NT2/D1 (cell line): ENCODE results near the gene ZNF789.
"Not testable (repeated sequence)": the region's sequence is repeated elsewhere in the genome, so short reads cannot be mapped to it uniquely, and the experiment has no call there.

Experiments used
- DNase-seq: peaks from one replicate; pipeline ENCODE4 v3.0.0-alpha.2; 2011; ENCODE audit warnings: low read depth, low spot score
- H3K27me3 ChIP-seq: 2 replicates; pipeline ENCODE4 v1.6.0; 2011; ENCODE audit warnings: mild to moderate bottlenecking; ENCODE audit not compliant: insufficient read length, insufficient read depth
- H3K36me3 ChIP-seq: 2 replicates; pipeline ENCODE4 v1.6.1; 2011; ENCODE audit warnings: mild to moderate bottlenecking, low read length, mixed read lengths; ENCODE audit not compliant: insufficient read depth, insufficient read length
- H3K4me1 ChIP-seq: 2 replicates; pipeline ENCODE4 v1.5.1; 2011; ENCODE audit not compliant: insufficient read depth, insufficient read length
- H3K4me3 ChIP-seq: 2 replicates; pipeline ENCODE4 v1.5.1; 2011; ENCODE audit warnings: low read depth; ENCODE audit not compliant: insufficient read length
- H3K9ac ChIP-seq: 2 replicates; pipeline ENCODE4 v1.6.0; 2011; ENCODE audit warnings: low read depth; ENCODE audit not compliant: insufficient read length
- H3K9me3 ChIP-seq: 2 replicates; pipeline ENCODE4 v1.5.1; 2011; ENCODE audit warnings: mild to moderate bottlenecking, low read length; ENCODE audit not compliant: insufficient read depth
- SUZ12 ChIP-seq: IDR thresholded peaks from 2 replicates; pipeline ENCODE4 v1.6.1; 2011; ENCODE audit not compliant: insufficient read length, insufficient read depth; ENCODE audit errors: extremely low read depth
- YY1 ChIP-seq: IDR thresholded peaks from 2 replicates; pipeline ENCODE4 v1.6.1; 2011; ENCODE audit not compliant: insufficient read length, insufficient read depth
- ZNF274 ChIP-seq: IDR thresholded peaks from 2 replicates; pipeline ENCODE4 v1.6.1; 2011; ENCODE audit warnings: mild to moderate bottlenecking, low read depth, low read length

ZNF789 gene

DNA sequence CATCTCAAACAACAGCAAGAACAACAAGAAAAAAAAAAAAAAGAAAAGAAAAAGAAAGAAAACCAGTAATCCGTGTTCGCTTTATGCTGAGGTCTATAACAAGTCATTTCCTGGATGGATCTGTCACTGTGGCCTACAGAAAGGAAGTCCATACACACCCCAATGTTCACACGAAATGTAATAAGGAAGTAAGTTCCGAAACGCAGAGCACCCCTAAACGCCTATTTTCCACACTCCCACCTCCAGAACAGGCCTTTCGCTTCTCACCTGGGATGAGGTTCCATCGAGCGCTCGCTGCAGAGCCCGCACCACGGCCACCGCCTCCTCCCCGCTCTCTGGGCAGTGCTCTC, 26.7 kb downstream of the ZNF789 start:
- H3K36me3 ChIP-seq, result peaks cover 31% of the 10 kb centered on the region
- DNase-seq, result no peak
- peak overlapping the region; percentile 90 for H3K4me3 ChIP-seq
- H3K27me3 ChIP-seq, result no peaks in the 10 kb centered on the region
- H3K9ac ChIP-seq, result peak overlapping the region; percentile 93
- peaks cover 12% of the 10 kb centered on the region for H3K9me3 ChIP-seq
- TF ChIP-seq ZNF274 (no peak), YY1 (no peak), SUZ12 (no peak)
- H3K4me1 ChIP-seq, result peaks cover 3% of the 10 kb centered on the region

DNA sequence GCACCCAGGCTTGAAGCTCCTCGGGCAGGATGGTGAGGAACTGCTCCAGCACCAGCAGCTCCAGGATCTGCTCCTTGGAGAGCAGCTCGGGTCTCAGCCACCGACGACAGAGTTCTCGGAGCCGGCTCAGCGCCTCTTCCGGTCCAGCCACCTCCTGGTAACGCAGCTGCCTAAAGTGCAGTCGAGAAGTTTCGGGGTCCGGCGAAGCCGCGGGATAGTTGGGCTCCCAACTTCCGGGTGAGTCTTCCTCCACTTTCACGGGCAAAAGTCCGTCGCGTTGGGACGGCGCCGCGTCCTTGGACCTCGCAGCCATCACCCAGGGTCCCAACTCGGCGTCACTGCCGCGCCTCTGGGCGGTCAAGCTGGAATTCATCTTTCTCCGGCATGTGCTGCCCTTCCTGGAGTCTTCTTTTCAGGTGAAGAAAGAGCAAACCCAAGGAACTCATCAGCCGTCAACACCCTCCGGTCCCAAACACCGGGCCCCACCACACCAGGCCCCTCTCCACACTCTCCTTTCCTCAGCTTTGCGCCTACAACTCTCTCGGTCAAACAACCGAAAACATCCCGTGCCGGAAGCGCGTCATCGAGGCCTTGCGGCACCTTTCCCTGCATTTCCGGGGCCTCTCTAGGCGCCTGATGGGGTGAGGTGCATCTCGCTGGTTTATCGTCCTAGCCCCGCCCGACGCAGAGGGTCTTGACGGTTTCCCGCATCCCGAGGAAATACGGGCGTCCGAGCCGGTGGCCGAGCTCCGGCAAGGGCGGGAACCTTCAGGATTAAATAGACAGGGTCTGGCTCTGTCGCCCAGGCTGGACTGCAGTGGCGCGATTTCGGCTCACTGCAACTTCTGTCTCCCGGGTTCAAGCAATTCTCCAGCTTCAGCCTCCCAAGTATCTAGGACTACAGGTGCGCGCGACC, 27.3 kb downstream of the ZNF789 start, which contains the start of gene ZNF394:
ZNF394 (minus strand) TSS at position 561 of the 916 bp plus-strand sequence; CDS start at position 373, 188 bp downstream.
- H3K4me3 ChIP-seq, result peak within 1 kb of the TSS; percentile 90
- peaks cover 27% of the 10 kb centered on the region for H3K36me3 ChIP-seq
- peak; percentile 93 for DNase-seq
- no peaks in the 10 kb centered on the region for H3K27me3 ChIP-seq
- no peak for TF ChIP-seq YY1
- no peak for TF ChIP-seq ZNF274
- TF ChIP-seq SUZ12, result no peak
- H3K9me3 ChIP-seq, result peaks cover 6% of the 10 kb centered on the region
- H3K9ac ChIP-seq, result peak within 1 kb of the TSS; percentile 93
- H3K4me1 ChIP-seq, result peaks cover 3% of the 10 kb centered on the region

DNA sequence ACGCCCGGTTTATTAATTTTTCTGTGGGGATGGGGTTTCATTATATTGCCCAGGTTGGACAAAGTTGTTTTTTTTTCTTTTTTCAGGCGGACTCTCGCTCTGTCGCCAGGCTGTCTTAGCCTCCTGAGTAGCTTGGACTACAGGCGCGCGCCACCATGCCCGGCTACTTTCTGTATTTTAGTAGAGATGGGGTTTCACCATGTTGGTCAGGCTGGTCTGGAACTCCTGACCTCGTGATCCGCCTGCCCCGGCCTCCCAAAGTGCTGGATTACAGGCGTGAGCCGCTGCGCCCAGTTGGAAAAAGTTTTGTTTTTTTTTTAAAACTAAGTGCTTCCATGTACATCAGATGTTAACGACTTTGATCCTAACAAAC, 27.9 kb downstream of the ZNF789 start:
- Histone ChIP-seq H3K4me1 (peaks cover 3% of the 10 kb centered on the region), H3K9me3 (no peaks in the 10 kb centered on the region), H3K27me3 (no peaks in the 10 kb centered on the region), H3K9ac (peak overlapping the region; percentile 82), H3K4me3 (peak overlapping the region; percentile 90), H3K36me3 (peaks cover 24% of the 10 kb centered on the region)
- TF ChIP-seq SUZ12 (no peak), YY1 (no peak), ZNF274 (no peak)
- DNase-seq, result no peak

DNA sequence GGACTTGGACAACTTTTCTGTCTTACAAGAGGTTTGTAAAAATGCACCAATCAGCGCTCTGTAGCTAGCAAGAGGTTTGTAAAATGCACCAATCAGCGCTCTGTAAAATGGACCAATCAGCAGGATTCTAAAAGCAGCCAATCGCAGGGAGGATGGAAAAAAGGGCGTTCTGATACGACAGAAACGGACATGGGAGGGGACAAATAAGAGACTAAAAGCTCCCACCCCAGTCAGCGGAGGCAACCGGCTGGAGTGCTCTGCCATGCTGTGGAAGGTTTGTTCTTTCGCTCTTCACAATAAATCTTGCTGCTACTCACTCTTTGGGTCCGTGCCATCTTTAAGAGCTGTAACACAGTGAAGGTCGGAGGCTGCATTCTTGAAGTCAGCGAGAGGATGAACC, 28.5 kb downstream of the ZNF789 start:
- peaks cover 24% of the 10 kb centered on the region for H3K36me3 ChIP-seq
- not testable (repeated sequence) for H3K4me3 ChIP-seq, H3K4me1 ChIP-seq, DNase-seq, H3K9ac ChIP-seq, H3K9me3 ChIP-seq, H3K27me3 ChIP-seq

DNA sequence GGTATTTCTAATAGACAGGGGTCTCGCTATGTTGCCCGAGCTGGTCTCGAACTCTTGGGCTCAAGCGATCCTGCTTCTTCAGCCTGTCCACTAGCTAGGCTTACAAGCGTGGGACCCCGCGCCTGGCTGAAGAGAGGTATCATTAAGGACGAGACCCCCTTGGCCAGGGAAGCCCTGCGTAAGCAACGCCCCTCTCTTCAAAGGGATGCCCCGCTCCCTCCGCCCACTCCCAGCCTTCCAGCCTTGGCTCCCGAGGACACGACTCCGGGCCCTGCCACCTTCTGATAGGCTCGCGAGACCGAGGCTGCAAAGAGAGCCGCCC, 31.6 kb downstream of the ZNF789 start:
- H3K9ac ChIP-seq, result peak overlapping the region; percentile 92
- H3K36me3 ChIP-seq, result peaks cover 10% of the 10 kb centered on the region

DNA sequence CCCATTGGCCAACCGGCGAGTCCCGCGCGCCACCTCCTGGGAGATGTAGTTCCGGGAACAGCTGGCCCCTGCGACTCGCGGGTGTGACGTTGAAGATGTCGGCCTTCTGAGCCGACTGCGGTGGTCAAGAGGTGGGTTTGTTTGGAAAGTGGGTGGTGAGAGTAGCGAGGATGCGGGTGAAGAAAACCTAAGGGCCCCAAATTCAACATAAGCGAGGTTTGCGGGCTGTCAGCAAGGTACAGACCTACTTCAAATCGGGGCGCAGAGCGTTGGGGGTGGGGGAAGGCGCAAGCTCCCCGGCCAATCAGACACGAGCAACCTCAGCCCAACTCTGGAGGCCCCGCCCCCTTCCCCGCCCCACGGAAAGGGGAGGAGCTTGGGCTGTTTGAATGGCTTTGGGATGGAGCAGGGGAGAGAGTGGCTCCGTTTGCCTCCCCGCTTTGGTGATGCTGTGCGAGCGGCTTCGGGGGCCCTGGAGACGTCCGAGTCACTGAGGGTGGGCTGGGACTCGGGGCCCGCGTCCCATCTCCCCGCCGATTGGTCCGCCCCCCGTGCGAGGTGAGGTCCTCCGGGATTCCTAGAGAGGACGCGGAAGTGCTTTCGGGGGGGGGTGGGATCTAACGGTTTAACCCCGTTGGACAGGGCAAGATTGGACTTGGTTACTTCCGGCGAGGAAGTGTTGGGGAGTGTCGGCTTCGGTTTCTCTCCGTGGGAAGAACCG, 32.1 kb downstream of the ZNF789 start, which contains the start of gene ZKSCAN5:
ZKSCAN5 (plus strand) TSS at position 60 of the 721 bp plus-strand sequence. CDS start 1,383 bp downstream, outside the sequence.
- Histone ChIP-seq H3K27me3 (no peaks in the 10 kb centered on the region), H3K4me3 (peak within 1 kb of the TSS; percentile 73), H3K9me3 (no peaks in the 10 kb centered on the region), H3K36me3 (peaks cover 11% of the 10 kb centered on the region), H3K9ac (peak within 1 kb of the TSS; percentile 92), H3K4me1 (peaks cover 4% of the 10 kb centered on the region)
- no peak for TF ChIP-seq YY1
- DNase-seq, result peak; percentile 89

More for the DNA sequence above, 31.6 kb downstream of the ZNF789 start:
- peaks cover 4% of the 10 kb centered on the region for H3K4me1 ChIP-seq
- DNase-seq, result peak; percentile 97
- peak overlapping the region; percentile 73 for H3K4me3 ChIP-seq
- TF ChIP-seq YY1, result no peak
- no peak for TF ChIP-seq SUZ12
- TF ChIP-seq ZNF274, result no peak
- no peaks in the 10 kb centered on the region for H3K27me3 ChIP-seq
- no peaks in the 10 kb centered on the region for H3K9me3 ChIP-seq

DNA sequence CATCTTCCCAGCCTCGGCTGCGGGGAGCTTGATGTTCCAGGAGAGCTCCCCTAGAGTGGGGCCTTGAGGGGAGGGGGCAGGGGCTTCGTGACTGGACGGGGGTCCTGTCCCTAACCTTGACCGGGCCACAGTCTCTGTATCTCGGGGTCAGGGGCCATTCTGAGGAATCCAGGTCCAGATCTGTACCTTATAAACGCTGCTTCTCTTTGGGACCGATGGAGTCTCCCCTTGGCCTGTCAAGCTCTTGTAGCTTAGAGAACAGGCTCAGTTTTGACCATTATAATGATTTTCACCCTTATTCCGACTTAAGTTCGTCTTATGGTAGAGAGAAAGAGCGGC, 32.6 kb downstream of the ZNF789 start:
- Histone ChIP-seq H3K27me3 (no peaks in the 10 kb centered on the region), H3K36me3 (peaks cover 15% of the 10 kb centered on the region)
- TF ChIP-seq SUZ12 (no peak), YY1 (no peak), ZNF274 (no peak)

More for the DNA sequence above, 32.6 kb downstream of the ZNF789 start:
- Histone ChIP-seq H3K9me3 (no peaks in the 10 kb centered on the region), H3K9ac (peak overlapping the region; percentile 90), H3K4me1 (peaks cover 4% of the 10 kb centered on the region), H3K4me3 (peak overlapping the region; percentile 73)
- no peak for DNase-seq
